Transverse colon (tissue), 4 donors: Measurements from ENCODE around the gene TULP4.

Experiments
- CTCF ChIP-seq, 5 experiments: fragments of 200-600 bp in 3 of 5; fragments of 450-650 bp in 2 of 5; sonication (generic) in 3 of 5; IDR thresholded peaks; 1 replicate in 2 of 5; 2 replicates in 3 of 5; pipeline ENCODE4 v1.5.1; 2016 to 2017; ENCODE audit warnings: antibody characterized with exemption in 5 of 5, inconsistent platforms in 3 of 5, mild to moderate bottlenecking in 2 of 5, moderate library complexity in 1 of 5
- POLR2A ChIP-seq: fragments of 450-650 bp; IDR thresholded peaks from one replicate; pipeline ENCODE4 v1.6.1; 2016; ENCODE audit warnings: antibody characterized with exemption, mild to moderate bottlenecking, moderate library complexity
- POLR2AphosphoS5 ChIP-seq, 3 donors: sonication (generic); formaldehyde crosslinking; IDR thresholded peaks; one replicate each; pipeline ENCODE4 v1.6.1; 2016; ENCODE audit warnings: antibody characterized with exemption in 3 of 3

- TF ChIP-seq CTCF (IDR thresholded peaks at IDR 0.05) = no peak
- TF ChIP-seq POLR2AphosphoS5 (IDR thresholded peaks at IDR 0.05) = no peak
- no peak for TF ChIP-seq POLR2A
Observed at GRCh38 chr6:158431036-158431435, 118.8 kb downstream of the TULP4 start.
